Measurements from ENCODE around the gene DDX23. TPM values are rescaled to one million over a fixed set of nuclear protein-coding genes. Genes with fewer than 3 reads are reported as not detected.

The DDX23 gene
- total RNA-seq, 1 experiment from 2014 or later, result 107 TPM

GRCh38 chr12:48863291-48863690 is 11.3 kb upstream of the DDX23 start:
- POLR2A ChIA-PET, result interaction anchor here (0.9 kb wide), 1 partner anchor 28 kb away, joined by 3 read pairs; no protein-coding TSS in a partner anchor
- H3K27ac Mint-ChIP-seq, result no peak overlapping the region
- H3K4me3 Mint-ChIP-seq, result peak overlapping the region; percentile 11
- ATAC-seq (no peak), DNase-seq (ENCODE audit: low spot score) (no peak)
- H3K9me3 Mint-ChIP-seq, result no peaks in the 10 kb centered on the region
- peaks cover 6% of the 10 kb centered on the region; the same call in 1 of the 2 replicates for H3K27me3 Mint-ChIP-seq (ENCODE audit: low read depth)
- peaks cover 44% of the 10 kb centered on the region for H3K4me1 Mint-ChIP-seq
- CTCF ChIA-PET, result interaction anchor here (0.7 to 8.3 kb wide), 4 partner anchors 9 to 57 kb away, joined by 3 to 134 read pairs (median 69); partner anchors contain the start of gene DDX23
- H3K36me3 Mint-ChIP-seq, result peaks cover 15% of the 10 kb centered on the region
- TF ChIP-seq ZBTB21 (CRISPR knock-in tag; IDR thresholded peaks at IDR 0.05; ENCODE audit: borderline replicate concordance) (no peak), ZNF671 (CRISPR knock-in tag; IDR thresholded peaks at IDR 0.05) (no peak), ATF3 (CRISPR knock-in tag; conservative IDR thresholded peaks at IDR 0.05) (no peak), ELF4 (CRISPR knock-in tag; IDR thresholded peaks at IDR 0.05; ENCODE audit: low read depth) (no peak), PREB (CRISPR knock-in tag; IDR thresholded peaks at IDR 0.05; ENCODE audit: borderline replicate concordance) (no peak), PRDM15 (CRISPR knock-in tag; IDR thresholded peaks at IDR 0.05) (no peak), ZNF232 (CRISPR knock-in tag; IDR thresholded peaks at IDR 0.05) (no peak), ATF2 (CRISPR knock-in tag; IDR thresholded peaks at IDR 0.05; ENCODE audit: borderline replicate concordance, low read depth) (no peak), ATF6 (CRISPR knock-in tag; IDR thresholded peaks at IDR 0.05) (no peak), OVOL2 (CRISPR knock-in tag; IDR thresholded peaks at IDR 0.05; ENCODE audit: borderline replicate concordance) (no peak), ZNF281 (CRISPR knock-in tag; IDR thresholded peaks at IDR 0.05) (no peak), FOXK1 (CRISPR knock-in tag; IDR thresholded peaks at IDR 0.05) (no peak), ZNF512 (CRISPR knock-in tag; IDR thresholded peaks at IDR 0.05; ENCODE audit: borderline replicate concordance) (no peak), ETV6 (CRISPR knock-in tag; IDR thresholded peaks at IDR 0.05) (no peak), NR3C1 (CRISPR knock-in tag; conservative IDR thresholded peaks at IDR 0.05; ENCODE audit: low read depth) (no peak), HMGXB4 (CRISPR knock-in tag; IDR thresholded peaks at IDR 0.05) (no peak)

All from WTC11 (cell line).